NT2/D1 (cell line): ENCODE data around the gene ARHGEF2.

Experiments used
- SUZ12 ChIP-seq: IDR thresholded peaks from 2 replicates; pipeline ENCODE4 v1.6.1; 2011; ENCODE audit not compliant: insufficient read length, insufficient read depth; ENCODE audit errors: extremely low read depth
- YY1 ChIP-seq: IDR thresholded peaks from 2 replicates; pipeline ENCODE4 v1.6.1; 2011; ENCODE audit not compliant: insufficient read length, insufficient read depth
- ZNF274 ChIP-seq: IDR thresholded peaks from 2 replicates; pipeline ENCODE4 v1.6.1; 2011; ENCODE audit warnings: mild to moderate bottlenecking, low read depth, low read length

DNA sequence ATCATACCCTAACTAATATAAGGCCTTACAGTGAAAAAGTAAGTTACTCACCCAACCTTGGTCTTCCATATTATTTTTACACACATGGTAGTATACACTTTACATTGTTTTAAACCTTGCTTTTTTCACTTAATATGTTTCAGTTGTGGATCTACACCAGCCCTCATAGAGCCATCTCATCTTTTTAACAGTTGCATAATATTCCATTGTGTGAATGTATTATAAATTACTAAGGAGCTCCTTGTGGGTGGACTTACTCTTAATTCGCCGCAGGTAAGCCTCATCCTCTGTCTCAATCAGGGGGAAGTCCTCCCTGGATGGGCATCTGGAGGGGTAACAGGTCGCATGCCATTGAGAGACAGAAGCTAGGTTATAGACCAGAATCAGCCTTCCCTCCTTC, 23.7 kb downstream of the ARHGEF2 start:
- TF ChIP-seq YY1 (no peak), SUZ12 (no peak), ZNF274 (no peak)
